ENCODE measurements around the gene TBCK. TPM values are rescaled to one million over a fixed set of nuclear protein-coding genes. Genes with fewer than 3 reads are reported as not detected.

The TBCK gene
- total RNA-seq, 2 donors from 2014 or later = 28.8 to 40.0 TPM

DNA sequence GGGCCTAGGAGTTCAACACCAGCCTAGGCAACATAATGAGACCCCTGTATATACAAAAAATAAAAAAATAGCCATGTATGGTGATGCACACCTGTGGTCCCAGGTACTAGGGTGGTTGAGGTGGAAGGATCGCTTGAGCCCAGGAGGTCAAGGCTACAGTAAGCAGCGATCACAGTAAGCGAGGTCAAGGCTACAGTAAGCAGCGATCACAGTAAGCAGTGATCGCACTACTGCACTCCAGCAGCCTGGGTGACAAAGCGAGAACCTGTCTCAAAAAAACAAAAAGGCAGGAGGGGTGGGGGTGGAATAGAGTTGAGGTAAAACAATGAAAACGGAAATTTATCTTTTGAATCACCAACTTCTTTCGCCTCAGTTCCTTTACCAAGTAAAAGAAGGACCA lies 29.4 kb downstream of the TBCK start:
- no peaks in the 10 kb centered on the region for H3K27me3 Mint-ChIP-seq
- no peak overlapping the region for H3K4me3 Mint-ChIP-seq
- H3K4me1 Mint-ChIP-seq = no peaks in the 10 kb centered on the region
- no peak for ATAC-seq (replicated peaks)
- peaks cover 39% of the 10 kb centered on the region for H3K36me3 Mint-ChIP-seq (ENCODE audit: low read depth)
- H3K9me3 Mint-ChIP-seq = no peaks in the 10 kb centered on the region
- H3K27ac Mint-ChIP-seq = no peak overlapping the region

DNA sequence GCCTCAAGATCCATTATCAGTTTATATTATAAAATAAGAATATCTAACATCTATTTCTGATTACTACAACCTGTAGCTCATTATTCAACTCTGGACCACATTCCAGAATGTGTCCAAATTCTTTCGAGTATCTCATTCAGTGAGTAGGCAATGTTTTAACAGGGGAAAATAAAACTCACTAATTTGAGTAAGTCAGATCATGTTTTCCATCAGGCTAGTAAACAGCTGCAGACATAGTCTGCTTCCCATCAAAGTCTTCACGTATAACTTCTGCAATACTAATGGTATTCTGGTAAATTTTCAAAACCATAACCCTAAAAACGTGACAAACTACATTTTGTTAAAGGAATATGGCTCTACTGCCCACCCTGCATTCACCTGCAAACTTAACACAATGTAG lies 31.8 kb downstream of the TBCK start:
- H3K27ac Mint-ChIP-seq = no peak overlapping the region
- no peaks in the 10 kb centered on the region for H3K9me3 Mint-ChIP-seq
- H3K36me3 Mint-ChIP-seq (ENCODE audit: low read depth) = peaks cover 30% of the 10 kb centered on the region
- H3K27me3 Mint-ChIP-seq = no peaks in the 10 kb centered on the region
- no peak overlapping the region for H3K4me3 Mint-ChIP-seq
- no peak for ATAC-seq (replicated peaks)
- H3K4me1 Mint-ChIP-seq = no peaks in the 10 kb centered on the region

DNA sequence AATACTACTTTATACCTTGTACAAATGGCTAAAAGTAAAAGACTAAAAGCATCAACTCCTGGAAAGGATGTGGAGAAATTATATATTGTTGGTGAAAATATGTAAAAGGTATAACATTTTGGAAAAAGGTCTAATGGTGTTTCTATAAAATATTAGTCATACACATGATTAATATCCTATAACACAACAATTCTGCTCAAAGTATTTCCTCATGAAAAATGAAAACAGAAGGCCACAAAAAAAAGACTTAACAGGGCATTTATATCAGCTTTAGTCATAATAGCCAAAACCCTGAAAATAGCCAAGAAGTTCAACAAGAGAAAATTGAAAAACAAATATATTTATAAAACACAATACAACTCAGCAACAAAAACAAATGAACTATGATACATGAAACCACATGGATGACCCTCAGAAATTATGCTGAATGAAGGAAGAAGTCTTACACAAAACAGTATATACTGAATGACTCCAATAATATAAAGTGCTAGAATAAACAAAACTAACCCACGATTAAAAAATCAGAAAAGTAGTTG lies 38.8 kb downstream of the TBCK start:
- no peak overlapping the region for H3K27ac Mint-ChIP-seq
- H3K36me3 Mint-ChIP-seq (ENCODE audit: low read depth) = peaks cover 11% of the 10 kb centered on the region
- no peak overlapping the region for H3K4me3 Mint-ChIP-seq
- ATAC-seq (replicated peaks) = no peak
- H3K27me3 Mint-ChIP-seq = no peaks in the 10 kb centered on the region
- peaks cover 5% of the 10 kb centered on the region for H3K4me1 Mint-ChIP-seq
- H3K9me3 Mint-ChIP-seq = no peaks in the 10 kb centered on the region

DNA sequence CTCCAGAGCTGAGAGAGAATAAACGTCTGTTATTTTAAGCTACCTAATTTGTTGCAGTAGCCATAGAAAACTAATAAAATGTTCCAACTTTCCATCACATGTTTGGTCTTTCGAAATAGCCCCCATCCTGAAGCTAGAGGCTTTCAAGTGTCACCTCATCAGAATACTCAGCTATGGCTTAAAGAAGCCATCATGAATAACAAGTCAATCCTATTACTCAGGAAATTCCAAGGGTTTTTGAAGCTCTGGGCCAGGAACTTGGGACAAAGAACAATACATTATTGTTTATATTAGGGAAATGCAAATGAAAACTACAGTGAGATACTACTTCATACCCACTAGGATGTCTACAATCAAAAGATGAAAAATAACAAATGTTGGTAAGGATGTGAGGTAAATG lies 42.2 kb downstream of the TBCK start:
- ATAC-seq (replicated peaks) = no peak
- Mint-ChIP-seq H3K9me3 (no peaks in the 10 kb centered on the region), H3K27ac (no peak overlapping the region), H3K36me3 (ENCODE audit: low read depth) (peaks cover 9% of the 10 kb centered on the region), H3K4me3 (no peak overlapping the region), H3K27me3 (no peaks in the 10 kb centered on the region), H3K4me1 (peaks cover 5% of the 10 kb centered on the region)

DNA sequence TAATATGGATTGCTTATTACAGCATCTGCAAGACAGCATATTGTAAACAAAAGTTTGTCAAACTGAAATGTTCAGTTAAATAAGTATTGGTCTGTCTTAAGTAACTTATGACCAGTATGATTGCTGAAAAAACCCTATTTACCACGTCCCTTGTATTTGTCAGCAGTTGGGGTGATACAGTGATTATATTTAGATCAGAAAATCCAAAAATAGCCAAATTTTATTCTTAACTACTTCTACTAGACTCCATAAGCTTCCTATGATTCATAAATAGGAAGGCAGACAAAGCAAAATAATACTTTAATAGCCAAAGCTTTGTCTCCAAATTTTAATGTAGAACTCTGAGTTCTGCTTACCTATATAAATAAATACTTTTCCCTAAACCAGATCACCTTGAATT lies 45.3 kb downstream of the TBCK start:
- no peaks in the 10 kb centered on the region for H3K27me3 Mint-ChIP-seq
- ATAC-seq (replicated peaks) = no peak
- H3K36me3 Mint-ChIP-seq (ENCODE audit: low read depth) = peaks cover 9% of the 10 kb centered on the region
- peaks cover 5% of the 10 kb centered on the region for H3K4me1 Mint-ChIP-seq
- no peak overlapping the region for H3K27ac Mint-ChIP-seq
- no peak overlapping the region for H3K4me3 Mint-ChIP-seq
- H3K9me3 Mint-ChIP-seq = no peaks in the 10 kb centered on the region

DNA sequence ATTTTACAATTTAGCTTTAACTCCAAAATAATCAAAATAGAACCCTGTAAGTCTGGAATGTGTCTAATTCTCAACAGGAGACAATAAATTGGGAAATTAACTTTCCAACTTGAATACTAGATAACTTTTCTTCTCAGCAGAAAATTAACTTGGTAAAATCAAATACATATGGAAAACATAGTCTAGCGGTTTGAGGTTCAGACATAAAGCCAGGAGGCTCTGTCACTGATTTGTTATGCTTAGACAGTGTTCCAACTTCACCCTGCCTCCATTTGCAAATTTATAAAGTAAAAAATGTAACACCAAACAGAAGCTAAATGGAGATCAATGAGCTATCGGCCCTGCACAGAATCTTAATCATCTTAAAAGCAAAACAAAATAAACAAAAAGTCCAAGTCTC lies 46.3 kb downstream of the TBCK start:
- no peaks in the 10 kb centered on the region for H3K9me3 Mint-ChIP-seq
- H3K27ac Mint-ChIP-seq = no peak overlapping the region
- H3K27me3 Mint-ChIP-seq = no peaks in the 10 kb centered on the region
- no peak overlapping the region for H3K4me3 Mint-ChIP-seq
- ATAC-seq (replicated peaks) = no peak
- peaks cover 6% of the 10 kb centered on the region for H3K36me3 Mint-ChIP-seq (ENCODE audit: low read depth)
- peaks cover 5% of the 10 kb centered on the region for H3K4me1 Mint-ChIP-seq

DNA sequence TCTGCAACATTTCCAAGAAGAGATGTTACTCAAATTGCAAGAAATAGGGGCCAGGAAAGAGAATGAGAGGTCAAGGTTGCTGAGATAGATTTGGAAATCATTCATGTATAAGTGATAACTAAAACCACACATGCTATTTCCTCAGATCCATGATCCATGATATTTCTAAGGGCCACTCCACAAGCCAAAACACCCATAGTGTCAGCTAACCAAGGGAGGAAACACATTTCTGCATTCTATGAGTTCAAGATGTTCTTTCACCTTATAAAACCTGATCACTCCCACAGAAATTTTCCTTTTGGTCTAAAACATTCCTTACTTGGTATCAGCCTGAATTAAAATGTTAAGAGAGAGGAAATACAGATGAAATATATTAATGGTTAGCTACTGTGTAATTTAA lies 47.2 kb downstream of the TBCK start:
- no peaks in the 10 kb centered on the region for H3K36me3 Mint-ChIP-seq (ENCODE audit: low read depth)
- no peaks in the 10 kb centered on the region for H3K27me3 Mint-ChIP-seq
- no peaks in the 10 kb centered on the region for H3K9me3 Mint-ChIP-seq
- no peaks in the 10 kb centered on the region for H3K4me1 Mint-ChIP-seq
- no peak overlapping the region for H3K27ac Mint-ChIP-seq
- no peak overlapping the region for H3K4me3 Mint-ChIP-seq
- no peak for ATAC-seq (replicated peaks)

DNA sequence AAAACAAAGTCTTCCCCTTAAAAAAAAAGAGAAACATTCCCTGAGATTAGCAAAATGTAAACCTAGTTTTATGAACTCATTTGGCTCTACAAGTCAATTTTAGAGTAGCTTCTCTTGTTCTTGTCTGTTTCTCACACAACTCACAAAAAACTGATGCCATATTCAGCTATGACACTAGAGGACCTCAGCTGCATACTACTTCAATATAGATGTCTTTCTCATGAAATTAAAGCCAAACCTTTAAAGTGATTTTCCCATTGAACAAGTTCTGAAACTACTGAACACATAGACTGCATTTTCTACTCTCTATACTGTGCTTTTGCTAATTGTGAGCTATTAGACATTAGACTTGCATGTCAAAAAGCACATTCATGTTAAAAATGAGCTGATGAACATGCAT lies 49.8 kb downstream of the TBCK start:
- Mint-ChIP-seq H3K27ac (no peak overlapping the region), H3K27me3 (no peaks in the 10 kb centered on the region), H3K9me3 (no peaks in the 10 kb centered on the region), H3K4me1 (no peaks in the 10 kb centered on the region), H3K36me3 (ENCODE audit: low read depth) (no peaks in the 10 kb centered on the region), H3K4me3 (no peak overlapping the region)
- no peak for ATAC-seq (replicated peaks)

DNA sequence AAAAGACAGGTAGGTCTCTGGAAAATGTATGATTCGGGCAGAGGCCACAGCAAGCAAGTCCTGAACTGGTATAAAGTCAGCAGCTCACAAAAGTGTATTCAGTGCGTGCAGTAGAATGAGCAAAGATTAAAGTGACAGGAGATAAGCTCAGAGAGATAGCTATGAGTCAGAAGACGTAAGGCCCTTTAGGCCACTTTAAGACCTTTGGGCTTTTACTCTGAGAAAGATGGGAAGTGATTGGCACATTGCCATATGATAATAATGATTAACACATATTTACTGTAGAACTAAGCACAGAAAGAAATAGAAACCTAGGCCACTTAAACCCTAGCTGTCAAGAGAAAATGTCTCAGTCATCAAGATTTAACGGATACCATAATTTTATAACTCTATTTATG lies 51.7 kb downstream of the TBCK start:
- no peaks in the 10 kb centered on the region for H3K27me3 Mint-ChIP-seq
- H3K36me3 Mint-ChIP-seq (ENCODE audit: low read depth) = peaks cover 3% of the 10 kb centered on the region
- H3K27ac Mint-ChIP-seq = no peak overlapping the region
- no peak for ATAC-seq (replicated peaks)
- H3K4me3 Mint-ChIP-seq = no peak overlapping the region
- H3K9me3 Mint-ChIP-seq = no peaks in the 10 kb centered on the region
- no peaks in the 10 kb centered on the region for H3K4me1 Mint-ChIP-seq

DNA sequence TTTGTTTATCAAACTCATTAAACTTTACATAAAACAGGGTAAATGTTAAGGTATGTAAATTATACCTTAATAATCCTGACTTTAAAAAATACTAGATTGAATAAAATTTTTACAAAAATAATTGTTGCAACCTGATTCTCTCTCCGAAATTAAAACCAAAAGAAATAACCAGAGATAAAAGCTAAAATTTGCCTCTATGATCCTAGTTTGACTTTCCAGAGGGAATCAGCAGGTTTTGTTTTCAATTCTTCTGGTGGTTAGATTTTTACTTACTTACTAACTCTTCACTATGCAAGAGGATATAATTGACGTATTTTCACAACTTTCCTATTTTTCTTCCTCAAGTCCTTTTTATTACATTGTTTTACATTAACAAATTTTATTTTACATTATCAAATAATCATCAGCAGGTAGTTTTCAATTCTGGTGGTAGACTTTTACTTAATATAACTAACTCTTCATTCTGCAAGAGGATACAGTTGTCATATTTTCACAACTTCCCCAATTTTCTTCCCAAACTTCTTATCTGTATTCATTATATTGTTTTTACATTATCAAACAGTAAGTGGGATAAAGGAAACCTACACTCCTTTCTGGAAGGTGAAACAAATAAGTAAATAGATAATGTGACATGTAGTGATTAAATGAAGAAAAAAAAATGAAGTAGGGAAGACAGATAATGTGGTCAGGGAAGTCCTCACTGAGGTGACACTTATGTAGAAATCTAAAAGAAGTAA lies 52.2 kb downstream of the TBCK start:
- Mint-ChIP-seq H3K36me3 (ENCODE audit: low read depth) (peaks cover 9% of the 10 kb centered on the region), H3K9me3 (no peaks in the 10 kb centered on the region), H3K27me3 (no peaks in the 10 kb centered on the region), H3K4me3 (no peak overlapping the region), H3K4me1 (no peaks in the 10 kb centered on the region), H3K27ac (no peak overlapping the region)
- ATAC-seq (replicated peaks) = no peak

DNA sequence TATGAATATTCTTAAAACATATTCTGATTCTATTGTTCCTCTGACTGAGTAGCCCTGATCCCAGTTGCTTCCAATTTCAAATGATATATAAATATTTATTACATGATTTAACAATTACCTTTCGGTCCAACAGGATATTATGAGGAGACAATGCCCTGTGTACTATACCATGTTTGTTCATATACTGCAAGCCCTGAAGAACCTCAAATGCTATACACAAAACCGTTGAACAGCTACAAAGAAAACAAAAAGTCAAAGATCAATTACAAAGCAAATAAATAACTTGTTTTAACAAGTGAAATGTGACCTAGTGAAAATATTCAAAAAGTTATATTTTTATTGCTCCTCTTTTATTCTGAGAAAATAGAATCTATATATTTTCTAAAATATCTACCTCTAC lies 54.0 kb downstream of the TBCK start:
- no peak for ATAC-seq (replicated peaks)
- no peak overlapping the region for H3K4me3 Mint-ChIP-seq
- H3K27me3 Mint-ChIP-seq = no peaks in the 10 kb centered on the region
- H3K36me3 Mint-ChIP-seq (ENCODE audit: low read depth) = peaks cover 24% of the 10 kb centered on the region
- H3K9me3 Mint-ChIP-seq = no peaks in the 10 kb centered on the region
- H3K4me1 Mint-ChIP-seq = no peaks in the 10 kb centered on the region
- no peak overlapping the region for H3K27ac Mint-ChIP-seq

DNA sequence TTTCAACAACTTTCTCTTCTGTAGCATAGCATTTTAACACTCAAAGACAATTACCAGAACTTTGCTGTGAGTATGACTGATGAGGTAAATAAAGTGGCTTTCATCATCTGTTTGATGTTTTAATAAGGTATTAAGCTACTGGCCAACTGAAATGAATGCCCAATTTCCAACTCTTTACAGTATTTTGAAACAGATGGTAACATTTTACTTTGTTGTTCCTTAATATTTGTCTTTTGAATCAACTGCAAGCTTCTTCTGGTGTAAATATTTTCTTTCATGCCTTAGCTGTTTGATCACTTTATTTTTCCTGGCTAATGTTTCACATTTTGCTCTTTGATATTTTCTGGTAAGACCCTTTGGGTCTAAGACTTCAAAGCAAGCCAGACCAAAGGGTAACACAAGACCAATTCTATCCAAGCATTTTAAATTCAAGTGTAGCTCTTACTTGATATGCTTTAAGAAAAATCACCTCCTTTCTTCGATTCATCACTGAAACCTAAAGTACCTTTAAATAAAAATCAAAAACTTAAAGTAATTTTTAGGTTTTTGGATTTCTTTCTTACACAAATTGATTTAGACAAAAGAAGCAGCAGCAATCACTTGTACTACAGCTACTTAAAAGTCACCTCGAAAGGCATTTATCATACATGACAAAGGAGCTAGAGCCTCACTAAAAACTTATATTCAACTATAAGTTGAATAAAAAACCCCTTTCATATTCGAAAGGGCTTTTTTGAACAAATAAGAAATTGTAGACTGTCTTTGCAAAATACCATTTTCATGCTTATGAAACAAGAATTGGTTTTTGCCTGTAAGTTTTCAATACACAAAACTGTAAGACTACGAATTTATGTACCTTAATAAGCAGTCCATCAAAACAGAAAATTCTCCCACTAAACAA lies 57.6 kb downstream of the TBCK start:
- Mint-ChIP-seq H3K36me3 (ENCODE audit: low read depth) (peaks cover 34% of the 10 kb centered on the region), H3K27me3 (no peaks in the 10 kb centered on the region), H3K27ac (no peak overlapping the region), H3K9me3 (no peaks in the 10 kb centered on the region), H3K4me1 (no peaks in the 10 kb centered on the region), H3K4me3 (no peak overlapping the region)
- ATAC-seq (replicated peaks) = no peak

DNA sequence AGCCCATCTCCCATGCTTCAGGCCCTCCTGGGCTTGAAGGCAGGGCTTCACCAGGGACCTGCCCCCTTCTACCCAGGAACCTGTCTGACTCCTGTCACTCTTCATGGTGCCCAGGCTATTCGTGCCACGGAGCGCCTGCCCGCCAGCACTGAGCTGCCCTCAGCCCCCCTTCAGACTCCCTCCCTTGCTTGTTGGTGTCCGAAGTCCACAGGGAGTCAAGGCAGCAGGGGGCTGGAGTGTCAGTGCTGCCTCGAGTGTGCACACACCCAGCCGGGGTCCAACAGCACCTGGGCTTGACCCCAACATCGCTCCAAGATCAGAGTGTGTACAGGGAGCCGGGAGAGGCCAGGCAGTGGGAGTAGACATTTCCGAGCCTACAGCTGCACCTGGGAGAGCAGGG lies 59.8 kb downstream of the TBCK start:
- Mint-ChIP-seq H3K4me3 (no peak overlapping the region), H3K27me3 (no peaks in the 10 kb centered on the region), H3K4me1 (no peaks in the 10 kb centered on the region), H3K36me3 (ENCODE audit: low read depth) (peaks cover 51% of the 10 kb centered on the region), H3K27ac (no peak overlapping the region), H3K9me3 (no peaks in the 10 kb centered on the region)
- ATAC-seq (replicated peaks) = no peak

DNA sequence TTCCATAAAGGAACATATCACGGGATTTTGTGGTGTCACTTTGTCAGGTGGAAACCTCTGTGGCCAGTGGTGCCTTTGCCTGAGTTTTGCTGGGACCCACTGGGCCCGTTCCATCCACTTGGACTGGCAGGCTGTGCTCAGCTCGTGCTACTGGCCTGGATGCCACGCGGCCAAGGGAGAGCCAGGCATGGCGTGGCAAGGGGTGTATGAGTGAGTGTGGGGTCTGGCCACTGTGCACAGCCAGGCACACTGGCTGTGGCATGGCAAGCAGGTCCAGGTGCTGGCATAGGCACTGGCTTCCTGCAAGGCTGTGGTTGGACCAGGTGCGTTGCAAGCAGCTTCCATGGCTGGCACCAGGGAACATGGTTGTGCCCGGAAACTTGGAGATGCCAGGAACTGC lies 60.8 kb downstream of the TBCK start:
- Mint-ChIP-seq H3K9me3 (no peaks in the 10 kb centered on the region), H3K27ac (no peak overlapping the region), H3K4me3 (no peak overlapping the region), H3K36me3 (ENCODE audit: low read depth) (peaks cover 59% of the 10 kb centered on the region), H3K27me3 (no peaks in the 10 kb centered on the region), H3K4me1 (no peaks in the 10 kb centered on the region)
- ATAC-seq (replicated peaks) = no peak

All from activated T-helper 17 cell treated with anti-CD3 and anti-CD28 coated beads, Interleukin-2, amount 50 U/mL, for 72 hours (primary cell).